A549 (cell line): ENCODE results near the gene CC2D1A. TPM values are rescaled to one million over a fixed set of nuclear protein-coding genes. Genes with fewer than 3 reads are reported as not detected.

Source experiments
- ATAC-seq, 2 experiments: fragments of 200-7000 bp in 1 of 2; fragments of >200 bp in 1 of 2; cut with Nextera tagmentation in 1 of 2; cut with Tn5 transposase in 1 of 2; 3 replicates each; pipeline versions ENCODE4 v1.8.0 to v1.9.1; 2018 to 2020; ENCODE audit warnings: mild to moderate bottlenecking in 1 of 2, moderate library complexity in 1 of 2
- CTCF ChIA-PET: fragments of 300-600 bp; sonication (Branson Sonifier 250); formaldehyde crosslinking; extraction: SDS; loops from one replicate; lab custom pipeline; 2021; ENCODE audit warnings: antibody characterized with exemption, inconsistent platforms; lab: Yijun Ruan, JAX
- POLR2A ChIA-PET: fragments of 350-600 bp; formaldehyde crosslinking; extraction: SDS; loops from one replicate; lab custom pipeline; 2021; ENCODE audit warnings: antibody characterized with exemption, inconsistent platforms; lab: Yijun Ruan, JAX
- DNase-seq, 2 experiments: peaks; one replicate each; pipeline versions ENCODE4 v3.0.0 to v3.0.0-alpha.2; 2011 to 2016; ENCODE audit warnings: low read depth in 1 of 2, low spot score in 1 of 2
- FAIRE-seq: peaks from 2 replicates; lab custom pipeline; 2011; peaks lifted over from hg19 to GRCh38; lab: Jason Lieb, UNC
- H3K27ac ChIP-seq, 2 experiments: fragments of >200 bp; sonication (Bioruptor Twin); formaldehyde crosslinking; 3 replicates each; pipeline ENCODE4 v1.5.1; 2016 to 2017
- H3K4me1 ChIP-seq: fragments of >200 bp; sonication (Bioruptor Twin); formaldehyde crosslinking; 3 replicates; pipeline ENCODE4 v1.6.1; 2016
- H3K4me2 ChIP-seq: fragments of >200 bp; sonication (Bioruptor Twin); formaldehyde crosslinking; 3 replicates; pipeline ENCODE4 v1.6.1; 2016
- H3K4me3 ChIP-seq: fragments of >200 bp; sonication (Bioruptor Twin); formaldehyde crosslinking; 3 replicates; pipeline ENCODE4 v1.5.1; 2016
- H3K9me3 ChIP-seq: fragments of >200 bp; sonication (Bioruptor Twin); formaldehyde crosslinking; 3 replicates; pipeline ENCODE4 v1.6.1; 2016
- ATOH8 ChIP-seq: fragments of 250-450 bp; sonication (Bioruptor Pico); IDR thresholded peaks from 2 replicates; pipeline ENCODE4 v1.5.0; 2020; ENCODE audit warnings: low read depth, mild to moderate bottlenecking, moderate library complexity
- BHLHE40 ChIP-seq: IDR thresholded peaks from 2 replicates; pipeline ENCODE4 v1.6.1; 2012; ENCODE audit warnings: low read depth, low read length, inconsistent platforms
- CBX2 ChIP-seq: fragments of 200-600 bp; sonication (generic); IDR thresholded peaks from 2 replicates; pipeline ENCODE4 v1.6.1; 2016; ENCODE audit warnings: low read depth, mild to moderate bottlenecking, borderline replicate concordance
- CHD2 ChIP-seq: fragments of 150-350 bp; IDR thresholded peaks from 2 replicates; pipeline ENCODE4 v1.6.1; 2014; ENCODE audit warnings: low read length; ENCODE audit not compliant: partially characterized antibody
- E2F6 ChIP-seq: IDR thresholded peaks from 2 replicates; pipeline ENCODE4 v1.6.1; 2012; ENCODE audit warnings: low read depth, borderline replicate concordance
- EHMT2 ChIP-seq: fragments of 200-600 bp; sonication (generic); IDR thresholded peaks from 2 replicates; pipeline ENCODE4 v1.6.1; 2016; ENCODE audit warnings: antibody characterized with exemption, low read depth, mild to moderate bottlenecking, moderate library complexity
- GATA3 ChIP-seq: IDR thresholded peaks from 2 replicates; pipeline ENCODE4 v1.6.1; 2012; ENCODE audit warnings: borderline replicate concordance
- HOXB13 ChIP-seq: fragments of 250-450 bp; sonication (Bioruptor Pico); IDR thresholded peaks from 2 replicates; pipeline ENCODE4 v1.5.0; 2020; ENCODE audit warnings: low read depth, mild to moderate bottlenecking, moderate library complexity
- JUNB ChIP-seq: fragments of >200 bp; sonication (Bioruptor Twin); formaldehyde crosslinking; IDR thresholded peaks from 2 replicates; pipeline ENCODE4 v1.6.1; 2016
- MAFK ChIP-seq: fragments of 450-650 bp; IDR thresholded peaks from 2 replicates; pipeline ENCODE4 v1.6.1; 2014; ENCODE audit not compliant: partially characterized antibody
- MAX ChIP-seq: IDR thresholded peaks from 2 replicates; pipeline ENCODE4 v1.6.1; 2012
- MAZ ChIP-seq: fragments of 150-350 bp; IDR thresholded peaks from 2 replicates; pipeline ENCODE4 v1.6.1; 2014; ENCODE audit warnings: antibody characterized with exemption, low read depth, low read length, borderline replicate concordance
- MYC ChIP-seq: IDR thresholded peaks from 2 replicates; pipeline ENCODE4 v1.6.1; 2012; ENCODE audit warnings: mild to moderate bottlenecking, inconsistent platforms, low read length, improper control_type of control experiment, borderline replicate concordance
- NFE2L2 ChIP-seq: fragments of 150-350 bp; conservative IDR thresholded peaks from 2 replicates; pipeline ENCODE4 v1.6.1; 2014; ENCODE audit warnings: low read length
- PBX3 ChIP-seq: IDR thresholded peaks from 2 replicates; pipeline ENCODE4 v1.6.1; 2012
- POLR2A ChIP-seq: IDR thresholded peaks from 2 replicates; pipeline ENCODE4 v1.6.1; 2012; ENCODE audit warnings: mild to moderate bottlenecking, low read length
- POLR2AphosphoS2 ChIP-seq: conservative IDR thresholded peaks from 2 replicates; pipeline ENCODE4 v1.6.1; 2012; ENCODE audit warnings: low read length, improper control_type of control experiment, inconsistent platforms
- RAD21 ChIP-seq, 2 experiments: fragments of >200 bp in 1 of 2; sonication (Bioruptor Twin) in 1 of 2; formaldehyde crosslinking in 1 of 2; IDR thresholded peaks in 1 of 2; conservative IDR thresholded peaks in 1 of 2; 2 replicates in 1 of 2; 3 replicates in 1 of 2; pipeline ENCODE4 v1.6.1; 2012 to 2018; ENCODE audit warnings: inconsistent platforms in 1 of 2
- RARB ChIP-seq: fragments of 250-450 bp; sonication (Bioruptor Pico); IDR thresholded peaks from 2 replicates; pipeline ENCODE4 v1.8.0; 2021; ENCODE audit warnings: mild to moderate bottlenecking, moderate library complexity
- RCOR1 ChIP-seq: fragments of 150-350 bp; IDR thresholded peaks from 2 replicates; pipeline ENCODE4 v1.6.1; 2014; ENCODE audit warnings: antibody characterized with exemption, low read length, low read depth
- RFX5 ChIP-seq: fragments of 450-650 bp; IDR thresholded peaks from 2 replicates; pipeline ENCODE4 v1.7.1; 2014; ENCODE audit warnings: antibody characterized with exemption, mild to moderate bottlenecking, moderate library complexity
- RNF2 ChIP-seq: fragments of 200-600 bp; sonication (generic); IDR thresholded peaks from 2 replicates; pipeline ENCODE4 v1.6.1; 2016; ENCODE audit warnings: low read depth, mild to moderate bottlenecking, antibody characterized with exemption, moderate library complexity, borderline replicate concordance
- SREBF2 ChIP-seq: fragments of 450-650 bp; IDR thresholded peaks from 2 replicates; pipeline ENCODE4 v1.6.1; 2014; ENCODE audit warnings: mild to moderate bottlenecking, moderate library complexity
- TP53 ChIP-seq: fragments of 250-450 bp; sonication (Bioruptor Pico); IDR thresholded peaks from 2 replicates; pipeline ENCODE4 v1.5.0; 2021; ENCODE audit warnings: mild to moderate bottlenecking, moderate library complexity
- USF2 ChIP-seq: fragments of 450-650 bp; IDR thresholded peaks from 2 replicates; pipeline ENCODE4 v1.6.1; 2014; ENCODE audit warnings: antibody characterized with exemption
- ZFP36 ChIP-seq: fragments of 450-650 bp; IDR thresholded peaks from 2 replicates; pipeline ENCODE4 v1.6.1; 2014; ENCODE audit warnings: borderline replicate concordance; ENCODE audit not compliant: partially characterized antibody
- ZSCAN20 ChIP-seq: fragments of 250-450 bp; sonication (Bioruptor Pico); IDR thresholded peaks from 2 replicates; pipeline ENCODE4 v1.8.0; 2022; ENCODE audit warnings: mild to moderate bottlenecking, moderate library complexity
- WGBS: methylation state at CpG from one replicate; pipeline ENCODE4 v1.1.6; 2017; ENCODE audit errors: missing lambda C conversion rate; 5-methylcytosine and 5-hydroxymethylcytosine counted together
- polyA plus RNA-seq, 4 experiments: library from polyadenylated mRNA; depleted of rRNA in 3 of 4; stranded (reverse); fragments of >200 nt; fragmentation: RNase III in 1 of 4; extraction: RNeasy Plus Mini Kit Qiagen cat#74134 plus additional on column Dnase treatment in 1 of 4; gene quantifications; 2 replicates in 3 of 4; 3 replicates in 1 of 4; pipeline ENCODE4 v1.2.3, GENCODE V29; 2011 to 2017

Gene CC2D1A
- polyA plus RNA-seq, 2 of the 4 experiments (the other 2 are of a cell fraction), result 4.8 to 13.9 TPM

- Histone ChIP-seq H3K4me2 (no peak overlapping the region), H3K4me3 (no peak overlapping the region), H3K27ac (no peak overlapping the region), H3K9me3 (no peaks in the 10 kb centered on the region), H3K4me1 (peaks cover 8% of the 10 kb centered on the region; the same call in 1 of the 3 replicates)
- ChIA-PET CTCF (interaction anchor here (0.6 to 0.8 kb wide), 2 partner anchors 16 to 76 kb away, joined by 3 to 5 read pairs; partner anchors contain the start of gene IL27RA), POLR2A (no interaction called here)
- ATAC-seq (no peak), FAIRE-seq (no peak), DNase-seq (no peak)
- no peak for TF ChIP-seq POLR2AphosphoS2
- TF ChIP-seq RFX5, result no peak
- no peak for TF ChIP-seq ATOH8 (CRISPR knock-in tag)
- TF ChIP-seq CHD2, result no peak
- TF ChIP-seq EHMT2, result no peak
- TF ChIP-seq ZFP36, result no peak
- no peak for TF ChIP-seq MAX
- TF ChIP-seq BHLHE40, result no peak
- no peak for TF ChIP-seq POLR2A
- TF ChIP-seq NFE2L2, result no peak
- no peak for TF ChIP-seq MYC
- TF ChIP-seq HOXB13 (CRISPR knock-in tag), result no peak
- TF ChIP-seq JUNB, result no peak
- no peak for TF ChIP-seq CBX2
- TF ChIP-seq USF2, result no peak
- no peak for TF ChIP-seq E2F6
- no peak for TF ChIP-seq SREBF2
- TF ChIP-seq TP53 (CRISPR knock-in tag), result no peak
- TF ChIP-seq PBX3, result no peak
- no peak for TF ChIP-seq RAD21 (conservative IDR thresholded peaks at IDR 0.05 in 1 of 2, IDR thresholded peaks at IDR 0.05 in 1 of 2)
- WGBS, result 98% methylated on average over 10 of the region's 16 CpGs
These were observed 50.4 kb downstream of the CC2D1A start for GRCh38 chr19:13956365-13956744.

GRCh38 chr19:13957051-13957450, 51.0 kb downstream of the CC2D1A start:
- ChIA-PET POLR2A (no interaction called here), CTCF (interaction anchor here (0.6 to 0.8 kb wide), 2 partner anchors 16 to 75 kb away, joined by 3 to 5 read pairs; partner anchors contain the start of gene IL27RA)
- FAIRE-seq (no peak), ATAC-seq (no peak), DNase-seq (no peak)
- H3K4me2 ChIP-seq, result no peak overlapping the region
- 85% methylated on average over 7 of the region's 8 CpGs for WGBS
- peaks cover 5% of the 10 kb centered on the region; the same call in 1 of the 3 replicates for H3K4me1 ChIP-seq
- TF ChIP-seq EHMT2 (no peak), SREBF2 (no peak), GATA3 (no peak), POLR2AphosphoS2 (no peak), CHD2 (no peak), ZSCAN20 (CRISPR knock-in tag) (no peak), RNF2 (no peak), E2F6 (no peak), MAFK (no peak), POLR2A (no peak), ATOH8 (CRISPR knock-in tag) (no peak), RCOR1 (no peak), RARB (no peak), MAZ (no peak), USF2 (no peak)
- no peak overlapping the region for H3K4me3 ChIP-seq
- H3K27ac ChIP-seq, result no peak overlapping the region
- no peaks in the 10 kb centered on the region for H3K9me3 ChIP-seq
